SK-N-SH (cell line): Measurements from ENCODE around the gene TAS2R13.

Source experiments
- EZH2phosphoT487 ChIP-seq: fragments of 200-600 bp; sonication (generic); IDR thresholded peaks from 2 replicates; pipeline ENCODE4 v1.6.1; 2017; ENCODE audit warnings: low read depth, mixed run types, mild to moderate bottlenecking, antibody characterized with exemption, moderate library complexity, borderline replicate concordance
- MXI1 ChIP-seq: IDR thresholded peaks from 2 replicates; pipeline ENCODE4 v1.6.1; 2012; ENCODE audit warnings: mild to moderate bottlenecking, low read depth, low read length, improper control_type of control experiment
- NFIC ChIP-seq: IDR thresholded peaks from 2 replicates; pipeline ENCODE4 v1.4.0; 2012; ENCODE audit warnings: borderline replicate concordance
- NRF1 ChIP-seq: IDR thresholded peaks from 2 replicates; pipeline ENCODE4 v1.6.1; 2012; ENCODE audit warnings: low read depth, mild to moderate bottlenecking, low read length
- POLR2AphosphoS5 ChIP-seq: IDR thresholded peaks from 2 replicates; pipeline ENCODE4 v1.6.1; 2012; ENCODE audit warnings: low read depth, low read length
- RFX5 ChIP-seq: IDR thresholded peaks from 2 replicates; pipeline ENCODE4 v1.6.1; 2012; ENCODE audit warnings: mild to moderate bottlenecking, improper control_type of control experiment, low read length
- SIN3A ChIP-seq: IDR thresholded peaks from 2 replicates; pipeline ENCODE4 v1.6.1; 2012; ENCODE audit warnings: low read depth, mild to moderate bottlenecking, low read length, moderate library complexity, borderline replicate concordance
- TCF12 ChIP-seq: IDR thresholded peaks from 2 replicates; pipeline ENCODE4 v1.4.0; 2012
- TF ChIP-seq, protein P1 (sequence below): fragments of 200-600 bp; sonication (generic); IDR thresholded peaks from 2 replicates; pipeline ENCODE4 v1.6.1; 2017; ENCODE audit warnings: antibody characterized with exemption, mild to moderate bottlenecking, moderate library complexity
- TF ChIP-seq, protein P2 (sequence below): IDR thresholded peaks from 2 replicates; pipeline ENCODE4 v1.4.0; 2012; ENCODE audit warnings: low read depth, borderline replicate concordance
- TF ChIP-seq, protein P3 (sequence below): IDR thresholded peaks from 2 replicates; pipeline ENCODE4 v1.4.0; 2012; ENCODE audit warnings: low read depth

DNA sequence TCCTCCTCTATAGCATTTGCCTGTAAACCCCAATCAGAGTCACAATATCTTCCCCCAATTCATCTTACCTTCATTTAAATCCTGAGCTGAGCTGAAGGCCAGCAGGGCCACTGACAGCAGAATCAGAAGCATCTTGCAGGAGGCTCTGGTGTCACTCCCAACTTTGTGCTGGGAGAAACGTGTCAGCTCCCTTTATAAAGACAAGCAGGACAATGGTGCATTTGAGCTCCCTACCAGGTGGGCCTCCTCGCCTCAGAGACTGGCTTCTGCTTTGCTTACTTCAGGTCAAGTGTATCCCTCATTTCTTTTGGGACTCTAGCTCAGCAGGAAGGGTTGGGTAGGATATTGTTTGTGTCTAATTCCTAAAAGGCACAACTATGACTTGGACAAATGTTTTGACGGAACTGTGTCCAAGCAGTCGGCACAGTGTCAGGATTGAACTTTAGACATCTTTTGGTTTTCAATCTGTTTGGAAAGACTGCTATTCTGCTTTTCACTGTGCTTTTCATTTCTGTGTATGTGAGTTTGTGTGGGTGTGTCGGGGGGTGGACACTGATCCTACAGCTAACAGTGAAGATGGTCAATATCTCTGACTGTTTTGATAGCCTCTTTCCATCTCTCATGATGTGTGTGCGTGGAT is 25.2 kb downstream of the TAS2R13 start, which contains the start of gene PRH1:
- TF ChIP-seq POLR2AphosphoS5 (no peak), NRF1 (no peak), TCF12 (no peak), RFX5 (no peak), MXI1 (no peak), SIN3A (no peak), EZH2phosphoT487 (no peak), NFIC (no peak)
- TF ChIP-seq, protein P1, sequence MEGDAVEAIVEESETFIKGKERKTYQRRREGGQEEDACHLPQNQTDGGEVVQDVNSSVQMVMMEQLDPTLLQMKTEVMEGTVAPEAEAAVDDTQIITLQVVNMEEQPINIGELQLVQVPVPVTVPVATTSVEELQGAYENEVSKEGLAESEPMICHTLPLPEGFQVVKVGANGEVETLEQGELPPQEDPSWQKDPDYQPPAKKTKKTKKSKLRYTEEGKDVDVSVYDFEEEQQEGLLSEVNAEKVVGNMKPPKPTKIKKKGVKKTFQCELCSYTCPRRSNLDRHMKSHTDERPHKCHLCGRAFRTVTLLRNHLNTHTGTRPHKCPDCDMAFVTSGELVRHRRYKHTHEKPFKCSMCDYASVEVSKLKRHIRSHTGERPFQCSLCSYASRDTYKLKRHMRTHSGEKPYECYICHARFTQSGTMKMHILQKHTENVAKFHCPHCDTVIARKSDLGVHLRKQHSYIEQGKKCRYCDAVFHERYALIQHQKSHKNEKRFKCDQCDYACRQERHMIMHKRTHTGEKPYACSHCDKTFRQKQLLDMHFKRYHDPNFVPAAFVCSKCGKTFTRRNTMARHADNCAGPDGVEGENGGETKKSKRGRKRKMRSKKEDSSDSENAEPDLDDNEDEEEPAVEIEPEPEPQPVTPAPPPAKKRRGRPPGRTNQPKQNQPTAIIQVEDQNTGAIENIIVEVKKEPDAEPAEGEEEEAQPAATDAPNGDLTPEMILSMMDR, result no peak
- TF ChIP-seq, protein P2, sequence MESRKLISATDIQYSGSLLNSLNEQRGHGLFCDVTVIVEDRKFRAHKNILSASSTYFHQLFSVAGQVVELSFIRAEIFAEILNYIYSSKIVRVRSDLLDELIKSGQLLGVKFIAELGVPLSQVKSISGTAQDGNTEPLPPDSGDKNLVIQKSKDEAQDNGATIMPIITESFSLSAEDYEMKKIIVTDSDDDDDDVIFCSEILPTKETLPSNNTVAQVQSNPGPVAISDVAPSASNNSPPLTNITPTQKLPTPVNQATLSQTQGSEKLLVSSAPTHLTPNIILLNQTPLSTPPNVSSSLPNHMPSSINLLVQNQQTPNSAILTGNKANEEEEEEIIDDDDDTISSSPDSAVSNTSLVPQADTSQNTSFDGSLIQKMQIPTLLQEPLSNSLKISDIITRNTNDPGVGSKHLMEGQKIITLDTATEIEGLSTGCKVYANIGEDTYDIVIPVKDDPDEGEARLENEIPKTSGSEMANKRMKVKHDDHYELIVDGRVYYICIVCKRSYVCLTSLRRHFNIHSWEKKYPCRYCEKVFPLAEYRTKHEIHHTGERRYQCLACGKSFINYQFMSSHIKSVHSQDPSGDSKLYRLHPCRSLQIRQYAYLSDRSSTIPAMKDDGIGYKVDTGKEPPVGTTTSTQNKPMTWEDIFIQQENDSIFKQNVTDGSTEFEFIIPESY, result no peak
- TF ChIP-seq, protein P3, sequence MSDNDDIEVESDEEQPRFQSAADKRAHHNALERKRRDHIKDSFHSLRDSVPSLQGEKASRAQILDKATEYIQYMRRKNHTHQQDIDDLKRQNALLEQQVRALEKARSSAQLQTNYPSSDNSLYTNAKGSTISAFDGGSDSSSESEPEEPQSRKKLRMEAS, result no peak
